Ramos (cell line): ENCODE results near the gene FFAR4.

Source experiments
- in situ Hi-C: fragments of 300-500 bp; cut with MboI; formaldehyde crosslinking; loops from one replicate; pipeline ENCODE4 v1.14.3; 2022; ENCODE audit warnings: low sequenced_read_pairs; ENCODE audit not compliant: unreplicated experiment

Gene FFAR4

GRCh38 chr10:93597075-93597599 lies 30.7 kb downstream of the FFAR4 start:
- in situ Hi-C loops: no loop called here

GRCh38 chr10:93598157-93598556 lies 31.7 kb downstream of the FFAR4 start:
- in situ Hi-C loops: no loop called here

DNA sequence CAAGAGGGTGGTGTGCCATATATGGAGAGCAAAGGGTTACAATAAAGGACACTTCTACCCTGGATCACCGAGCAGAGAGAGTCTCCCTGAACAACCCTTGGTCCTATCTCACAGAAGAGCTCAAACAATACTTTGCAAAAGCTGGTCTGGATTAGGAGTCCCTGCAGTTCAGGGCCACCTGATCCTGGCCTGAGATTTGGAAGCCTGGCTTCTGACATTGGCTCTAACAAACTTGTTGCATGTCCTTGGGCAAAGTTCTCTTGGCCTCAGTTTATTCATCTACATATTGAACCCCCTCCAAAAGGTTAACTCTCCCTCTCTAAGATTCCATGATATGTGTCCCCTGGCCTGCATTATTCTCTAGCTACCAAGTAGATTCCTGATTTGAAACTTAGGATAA lies 32.9 kb downstream of the FFAR4 start:
- in situ Hi-C loops: no loop called here

GRCh38 chr10:93599778-93600177 lies 33.3 kb downstream of the FFAR4 start:
- in situ Hi-C loops: no loop called here

DNA sequence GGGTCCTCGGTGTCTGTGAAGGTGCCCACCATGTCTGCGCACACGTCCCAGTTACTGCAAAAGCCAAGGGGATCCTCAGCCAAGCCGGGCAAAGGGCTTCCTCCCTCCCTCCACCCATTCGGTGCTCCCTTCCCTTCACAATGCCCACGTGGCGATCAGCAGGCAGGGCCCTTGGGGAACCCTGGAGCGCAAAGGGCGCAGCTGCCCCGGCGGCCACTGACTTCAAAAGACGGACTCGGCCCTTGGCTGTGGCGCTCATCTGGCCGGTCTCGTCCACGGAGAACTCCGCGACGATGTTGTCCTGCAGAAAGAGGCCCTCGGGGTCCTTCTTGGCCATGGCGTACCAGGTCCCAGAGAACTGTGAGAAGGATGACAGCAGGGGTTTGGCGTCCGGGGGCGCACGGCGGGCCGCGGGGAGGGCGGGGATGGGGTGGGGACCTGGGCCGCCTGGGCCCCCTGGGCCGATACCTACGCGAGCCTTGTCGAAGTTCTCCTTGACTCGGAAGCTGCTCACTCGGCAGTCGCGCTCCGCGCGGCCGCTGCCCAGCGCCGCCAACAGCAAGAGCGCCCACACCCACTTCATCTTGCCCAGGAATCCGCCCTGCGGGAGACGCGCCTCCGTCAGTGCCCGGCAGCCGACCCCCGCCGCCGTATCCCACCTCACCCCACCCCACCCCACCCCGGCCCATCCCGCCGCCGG lies 34.1 kb downstream of the FFAR4 start:
- in situ Hi-C loops: no loop called here

DNA sequence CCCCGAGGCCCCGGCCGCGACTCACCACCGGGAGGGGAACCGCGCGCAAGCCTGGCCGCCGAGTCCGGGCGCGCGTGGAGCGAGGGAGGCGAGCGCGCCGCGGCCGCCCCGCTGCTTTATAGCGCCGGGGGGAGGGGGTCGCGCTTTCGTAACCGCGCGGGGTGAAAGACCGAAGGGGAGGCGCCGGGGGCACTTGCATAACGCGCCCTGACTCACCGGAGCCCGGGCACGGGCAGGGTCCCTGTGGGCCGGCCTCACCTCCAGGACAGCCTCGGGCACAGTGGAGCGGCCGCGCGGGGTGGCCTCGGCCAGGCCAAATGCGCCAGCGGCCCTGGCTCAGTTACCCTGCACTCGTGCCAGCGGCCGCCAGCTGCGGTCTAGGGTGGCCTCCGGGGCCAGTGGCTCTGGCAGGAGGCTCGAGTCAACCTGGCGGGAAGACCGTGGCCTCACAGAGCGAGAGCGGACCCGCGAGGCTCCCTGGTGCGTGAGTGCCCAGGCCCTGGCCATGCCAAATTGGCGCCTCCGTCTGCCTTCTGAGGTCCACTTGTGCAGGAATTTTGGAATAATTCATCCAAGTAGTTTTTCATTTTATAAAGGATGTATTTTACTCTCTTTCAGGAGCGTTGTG lies 34.8 kb downstream of the FFAR4 start, which contains the start of gene RBP4:
TSS of gene RBP4 (minus strand) at position 90 of the 628 bp plus-strand sequence. CDS start 207 bp downstream, outside the sequence.
- in situ Hi-C loops: no loop called here

- in situ Hi-C loops: no loop called here
Measured at GRCh38 chr10:93601774-93602162, 35.3 kb downstream of the FFAR4 start.

- in situ Hi-C loops: no loop called here
Measured at GRCh38 chr10:93603023-93603422, 36.6 kb downstream of the FFAR4 start.

GRCh38 chr10:93604146-93604545 lies 37.7 kb downstream of the FFAR4 start:
- in situ Hi-C loops: no loop called here

DNA sequence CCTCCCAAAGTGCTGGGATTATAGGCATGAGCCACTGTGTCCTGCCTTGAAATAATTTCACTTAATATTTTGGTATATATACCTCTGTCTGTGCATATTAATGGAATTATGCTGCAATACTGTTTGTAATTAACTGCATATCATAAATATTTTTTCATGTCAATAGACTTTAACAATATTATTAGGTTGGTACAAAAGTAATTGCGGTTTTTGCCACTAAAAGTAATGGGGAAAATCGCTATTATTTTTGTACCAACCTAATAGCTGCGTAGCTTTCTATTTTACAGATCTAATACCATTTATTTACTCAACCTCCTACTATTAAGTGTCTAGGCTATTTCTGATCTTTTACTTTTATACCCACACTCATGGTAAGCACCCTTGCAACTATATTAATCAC lies 42.0 kb downstream of the FFAR4 start:
- in situ Hi-C loops: no loop called here

DNA sequence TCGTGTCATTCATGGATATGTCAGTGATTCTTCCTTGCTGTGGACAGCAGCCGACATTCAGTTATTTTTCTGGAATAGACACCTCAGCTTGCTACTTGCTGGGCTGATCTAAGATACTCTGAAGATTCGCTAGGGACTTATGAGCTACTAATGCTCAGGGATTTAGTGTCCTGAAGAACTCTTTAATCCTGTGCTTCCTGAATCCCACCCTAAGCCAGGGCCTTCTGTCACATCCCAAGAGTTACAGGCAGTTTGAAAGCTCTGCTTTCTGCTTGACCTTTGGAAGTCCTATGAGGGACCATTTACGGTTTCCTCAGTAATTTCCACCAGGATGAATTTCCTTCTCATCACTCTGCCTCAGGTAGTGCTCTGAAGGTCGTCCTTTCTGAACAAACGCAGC lies 45.8 kb downstream of the FFAR4 start, which contains the start of gene PDE6C:
TSS of gene PDE6C (plus strand) at position 227 of the 400 bp plus-strand sequence. CDS start 189 bp downstream, outside the sequence.
- in situ Hi-C loops: no loop called here

GRCh38 chr10:93613126-93613525 lies 46.7 kb downstream of the FFAR4 start:
- in situ Hi-C loops: no loop called here

- in situ Hi-C loops: no loop called here
Measured at GRCh38 chr10:93614101-93614825, 47.8 kb downstream of the FFAR4 start.

DNA sequence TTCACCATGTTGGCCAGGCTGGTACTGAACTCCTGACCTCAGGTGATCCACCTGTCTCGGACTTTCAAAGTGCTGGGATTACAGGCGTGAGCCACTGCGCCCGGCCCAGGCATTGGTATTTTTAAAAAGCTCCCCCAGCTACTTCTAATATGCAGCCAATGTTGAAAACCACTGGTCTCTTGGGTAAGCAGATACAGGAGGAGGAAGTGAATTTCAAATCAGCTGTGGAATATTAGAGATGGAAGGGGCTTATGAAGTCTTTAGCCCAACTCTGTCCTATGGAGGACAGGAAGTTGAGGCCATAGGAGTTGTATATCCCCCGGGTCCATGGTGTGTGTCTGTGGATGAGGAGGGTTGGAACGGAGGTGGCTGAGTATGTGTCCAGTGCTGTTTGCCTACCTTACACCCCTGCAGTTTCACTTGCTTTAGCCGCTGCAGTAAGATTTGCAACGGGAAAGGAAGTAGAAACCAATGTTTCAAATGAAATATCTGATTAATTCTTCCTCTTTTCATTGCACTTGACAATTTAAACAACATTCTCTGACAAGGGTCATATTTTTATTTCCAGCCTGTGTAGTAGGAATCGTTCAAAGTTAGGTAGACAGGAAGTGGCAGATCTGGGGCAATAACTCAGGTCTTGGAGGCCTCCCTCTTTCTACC lies 49.2 kb downstream of the FFAR4 start:
- in situ Hi-C loops: no loop called here

GRCh38 chr10:93620925-93621324 lies 54.5 kb downstream of the FFAR4 start:
- in situ Hi-C loops: no loop called here

GRCh38 chr10:93622942-93623341 lies 56.5 kb downstream of the FFAR4 start:
- in situ Hi-C loops: no loop called here

GRCh38 chr10:93628858-93629257 lies 62.4 kb downstream of the FFAR4 start:
- in situ Hi-C loops: no loop called here

GRCh38 chr10:93629647-93630305 lies 63.3 kb downstream of the FFAR4 start:
- in situ Hi-C loops: no loop called here

- in situ Hi-C loops: no loop called here
Measured at GRCh38 chr10:93630625-93631557, 64.4 kb downstream of the FFAR4 start.
